ENCODE results near the gene CALML4.
A peak's percentile ranks its signal among the peaks of the same experiment; 100 is the strongest.
"Not testable (repeated sequence)": the region's sequence is repeated elsewhere in the genome, so short reads cannot be mapped to it uniquely, and the experiment has no call there.

CALML4 gene, protein sequence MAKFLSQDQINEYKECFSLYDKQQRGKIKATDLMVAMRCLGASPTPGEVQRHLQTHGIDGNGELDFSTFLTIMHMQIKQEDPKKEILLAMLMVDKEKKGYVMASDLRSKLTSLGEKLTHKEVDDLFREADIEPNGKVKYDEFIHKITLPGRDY

DNA sequence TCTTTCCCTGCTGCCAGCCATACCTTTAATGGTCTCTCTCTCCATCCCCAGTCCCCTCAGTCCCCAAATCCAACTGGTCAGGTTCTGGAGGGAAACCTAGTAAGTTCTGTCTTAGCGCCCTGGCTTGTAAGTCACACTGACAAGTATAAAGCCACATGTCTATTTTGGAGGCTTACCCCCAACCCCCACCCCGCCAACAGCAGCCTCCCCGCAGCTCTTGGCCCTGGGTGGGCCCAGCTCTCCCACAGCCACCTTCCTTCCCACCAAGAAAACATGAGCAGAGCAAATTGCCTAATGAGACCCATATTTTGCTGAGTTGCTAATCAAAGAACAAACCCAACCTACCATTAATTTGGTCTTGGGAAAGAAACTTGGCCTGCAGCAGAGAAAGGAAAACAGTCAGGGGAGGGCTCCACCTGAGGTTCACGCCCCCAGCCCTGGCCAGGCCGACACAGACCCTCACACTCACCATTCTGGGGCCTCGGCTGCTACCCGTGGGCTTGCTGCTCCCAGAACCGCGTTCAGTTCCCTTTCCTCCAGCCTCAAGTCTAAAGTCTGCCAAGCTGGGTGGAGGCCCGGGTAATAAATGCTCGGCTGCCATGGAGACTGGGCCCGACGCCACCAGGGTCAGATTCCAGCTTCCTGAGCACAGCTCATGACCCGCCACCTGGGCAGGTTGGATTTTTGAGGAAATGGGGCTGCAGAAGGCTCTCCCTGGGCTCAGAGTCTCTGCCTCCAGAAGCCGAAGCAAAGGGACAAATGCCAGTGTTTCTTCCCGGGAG lies at the start of gene CALML4:
Gene CALML4 (minus strand): TSS at position 557 of the 782 bp plus-strand sequence. CDS start 85 bp downstream, at position 472.
- no peak for DNase-seq

DNA sequence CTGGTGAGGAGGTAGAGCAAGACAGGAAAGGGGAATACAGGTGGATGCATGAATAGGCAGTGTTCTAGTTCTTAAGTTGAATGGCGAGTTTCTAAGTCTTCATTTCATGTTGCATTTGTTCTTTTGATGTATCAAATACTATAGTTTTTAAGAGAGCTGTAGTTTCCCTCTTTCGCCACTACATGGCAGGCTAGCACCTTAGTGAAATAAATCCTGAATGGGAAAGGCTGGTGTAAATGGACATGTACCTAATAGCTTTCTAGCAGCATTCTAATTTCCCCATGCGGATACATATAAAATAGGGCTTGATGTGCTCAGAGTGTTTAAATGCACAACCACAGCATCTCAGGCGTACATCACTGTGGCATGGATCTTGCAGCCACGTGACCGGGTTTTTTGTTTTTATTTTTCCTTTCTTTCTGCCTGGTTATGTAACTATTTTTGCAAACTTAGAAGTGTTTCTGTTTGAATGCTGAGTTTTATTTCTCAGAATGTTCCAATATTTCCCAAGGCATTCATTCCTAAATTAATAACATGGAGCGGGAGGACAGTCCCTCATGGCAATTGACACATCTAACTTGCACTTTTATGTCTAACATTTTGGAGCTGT lies 47.9 kb upstream of the CALML4 start:
- DNase-seq = peak; percentile 38 to 70

DNA sequence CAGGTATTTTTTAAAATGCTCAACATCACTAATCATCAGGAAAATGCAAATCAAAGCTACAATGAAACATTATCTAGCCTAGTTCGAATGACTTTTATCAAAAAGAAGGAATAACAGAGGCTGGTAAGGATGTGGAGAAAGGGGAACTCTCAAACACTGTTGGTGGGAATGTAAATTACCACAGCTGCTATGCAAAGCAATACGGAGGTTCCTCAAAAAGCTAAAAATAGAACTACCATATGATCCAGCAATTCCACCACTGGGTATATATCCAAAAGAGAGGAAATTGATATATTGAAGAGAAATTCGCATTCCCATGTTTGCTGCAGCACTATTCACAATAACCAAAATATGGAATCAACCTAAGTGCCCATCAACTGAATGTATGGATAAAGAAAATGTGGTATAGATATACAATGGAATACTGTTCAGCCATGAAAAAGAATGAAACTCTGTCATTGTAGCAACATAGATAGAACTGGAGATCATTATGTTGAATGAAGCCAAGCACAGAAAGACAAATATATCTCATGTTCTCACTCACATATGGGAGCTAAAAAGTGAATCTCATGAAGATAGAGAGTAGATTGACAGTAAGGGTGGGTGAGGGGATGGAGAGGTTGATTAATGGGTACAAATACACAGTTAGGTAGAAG lies 44.1 kb upstream of the CALML4 start:
- no peak for DNase-seq

DNA sequence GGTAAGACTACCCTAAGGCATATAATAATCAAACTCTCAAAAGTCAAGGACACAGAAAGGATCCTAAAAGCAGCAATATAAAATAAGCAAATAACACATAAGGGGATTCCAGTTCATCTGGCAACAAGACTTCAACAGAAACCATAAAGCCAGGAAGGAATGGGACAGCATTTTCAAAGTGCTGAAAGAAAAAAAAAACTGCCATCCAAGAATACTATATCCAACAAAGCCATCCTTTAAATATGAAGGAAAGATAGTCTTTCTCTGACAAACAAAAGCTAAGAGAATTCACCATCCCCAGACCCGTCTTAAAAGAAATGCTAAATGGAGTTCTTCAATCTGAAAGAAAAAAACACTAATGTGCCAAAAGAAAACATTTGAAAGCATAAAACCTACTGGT lies 39.1 kb upstream of the CALML4 start:
- DNase-seq = no peak

DNA sequence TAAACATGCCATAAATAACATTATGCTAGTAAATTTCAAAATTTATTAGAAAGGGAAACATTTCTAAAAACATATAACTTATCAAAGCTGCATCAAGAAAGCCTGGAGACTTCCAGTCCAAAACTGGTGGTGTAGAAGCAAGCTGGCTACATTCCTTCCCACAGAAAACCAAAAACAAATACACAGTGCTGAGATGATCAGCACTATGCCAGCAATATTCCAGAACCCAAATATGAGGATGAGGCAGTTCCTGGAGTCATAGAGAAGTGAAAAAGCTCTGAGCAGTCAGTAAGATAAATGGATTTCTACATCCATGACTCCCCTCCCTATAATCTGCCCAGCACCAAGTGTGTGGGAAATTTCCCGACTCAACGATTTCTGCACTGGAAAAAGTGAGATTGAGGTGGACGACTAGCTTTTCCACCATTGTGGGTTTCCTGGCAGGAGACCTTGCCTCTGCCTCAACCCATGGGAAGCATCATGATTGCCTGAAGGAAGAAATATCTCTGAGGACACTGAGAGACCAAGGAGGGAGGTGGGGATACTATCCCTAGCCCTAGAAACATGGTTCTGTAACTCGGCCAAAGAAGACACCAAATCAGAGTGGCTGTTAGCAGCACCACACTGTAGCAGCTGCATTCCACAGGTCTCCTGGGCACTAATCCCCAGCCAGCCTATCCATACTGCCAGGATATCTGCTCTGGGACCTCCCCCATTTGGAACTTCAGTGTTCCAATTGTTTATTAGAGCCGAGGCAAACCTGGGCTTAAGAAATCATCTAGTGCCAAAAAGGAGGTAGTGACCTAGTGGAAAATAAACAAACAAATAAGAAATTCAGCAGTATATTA lies 36.2 kb upstream of the CALML4 start:
- DNase-seq = no peak

DNA sequence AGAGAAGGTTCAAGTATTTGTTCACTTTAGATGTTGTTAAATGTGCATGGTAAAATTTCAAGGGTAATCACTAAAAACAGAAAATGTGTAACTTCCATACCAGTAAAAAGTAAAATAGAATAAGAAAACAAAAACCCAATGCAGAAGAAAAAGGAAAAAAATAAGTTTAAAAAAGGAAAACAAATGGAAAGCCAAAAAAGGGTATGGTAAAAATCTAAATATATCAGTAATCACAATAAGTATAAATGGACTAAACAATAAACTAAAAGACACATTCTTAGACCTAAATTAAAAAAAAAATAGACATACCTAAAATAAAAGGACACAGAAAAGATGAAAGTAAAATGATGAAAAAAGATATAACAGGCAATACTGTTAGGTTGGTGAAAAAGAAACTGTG lies 33.9 kb upstream of the CALML4 start:
- no peak for DNase-seq

DNA sequence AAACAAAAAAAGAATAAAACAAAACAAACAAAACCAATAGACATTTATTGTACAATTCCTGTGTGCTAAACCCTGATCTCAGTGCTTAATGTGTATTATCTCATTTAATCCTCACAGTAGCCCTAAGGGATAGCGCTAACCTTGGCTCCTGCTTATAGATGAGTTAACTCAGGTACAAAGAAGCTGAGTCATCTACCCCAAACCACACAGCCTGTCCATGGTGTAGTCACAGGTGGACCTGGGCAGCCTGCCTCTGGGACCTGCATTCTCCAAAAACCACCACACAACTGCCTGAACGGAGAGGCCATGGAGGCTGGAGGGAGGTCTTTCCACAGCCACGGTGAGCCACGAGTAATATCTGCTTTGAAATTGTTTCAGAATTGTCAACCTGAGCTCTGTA lies 29.9 kb upstream of the CALML4 start:
- DNase-seq = no peak

DNA sequence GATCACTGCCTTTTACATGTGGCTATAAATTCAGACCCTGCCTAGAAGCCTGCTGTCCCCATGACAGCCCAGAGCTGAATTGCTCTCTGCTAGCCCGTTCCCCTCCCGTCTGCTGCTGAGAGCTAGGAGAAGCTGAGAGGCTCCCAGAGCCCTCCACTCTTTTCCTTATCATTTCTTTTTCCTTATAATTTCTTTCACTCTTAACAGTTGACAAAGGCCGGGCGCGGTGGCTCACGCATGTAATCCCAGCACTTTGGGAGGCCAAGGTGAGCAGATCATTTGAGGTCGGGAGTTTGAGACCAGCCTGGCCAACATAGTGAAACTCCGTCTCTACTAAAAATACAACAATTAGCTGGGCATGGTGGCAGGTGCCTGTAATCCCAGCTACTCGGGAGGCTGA lies 29.4 kb upstream of the CALML4 start:
- DNase-seq = not testable (repeated sequence)

DNA sequence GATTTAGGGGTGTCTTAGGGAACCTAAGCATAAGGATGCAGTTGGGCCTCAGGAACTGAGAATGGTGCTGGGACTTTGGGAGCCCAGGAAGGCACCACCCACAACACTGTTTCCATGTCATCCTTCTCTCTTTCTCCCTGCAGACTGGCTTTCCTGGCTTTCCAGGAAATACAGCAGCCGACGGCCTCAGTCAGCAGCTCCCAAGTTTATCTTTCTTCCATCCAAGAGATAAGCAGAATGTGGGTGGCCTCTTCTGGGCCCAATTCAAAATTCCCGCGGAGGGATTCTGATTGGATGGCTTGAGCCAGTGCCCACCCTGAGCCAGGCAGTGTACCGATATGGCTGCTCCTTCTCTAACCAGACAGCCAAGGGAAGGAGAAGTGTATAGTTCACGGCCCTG lies 28.9 kb upstream of the CALML4 start:
- DNase-seq = no peak

DNA sequence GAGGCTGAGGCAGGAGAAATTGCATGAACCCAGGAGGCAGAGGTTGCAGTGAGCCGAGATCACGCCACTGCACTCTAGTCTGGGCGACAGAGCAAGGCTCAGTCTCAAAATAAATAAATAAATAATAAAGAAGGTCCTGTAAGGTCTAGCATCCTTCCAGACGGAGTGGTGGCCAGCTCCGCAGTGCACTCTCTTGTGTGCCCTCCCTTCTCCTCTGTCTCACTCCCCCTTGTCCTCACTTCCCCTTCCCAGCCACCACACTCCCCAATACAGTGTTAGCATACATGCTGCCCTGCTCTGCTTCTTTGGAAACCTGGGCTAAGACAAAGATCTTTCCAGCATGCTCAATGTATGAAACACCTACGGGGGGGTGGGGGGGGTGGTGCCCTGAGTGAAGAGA lies 27.8 kb upstream of the CALML4 start:
- no peak for DNase-seq

DNA sequence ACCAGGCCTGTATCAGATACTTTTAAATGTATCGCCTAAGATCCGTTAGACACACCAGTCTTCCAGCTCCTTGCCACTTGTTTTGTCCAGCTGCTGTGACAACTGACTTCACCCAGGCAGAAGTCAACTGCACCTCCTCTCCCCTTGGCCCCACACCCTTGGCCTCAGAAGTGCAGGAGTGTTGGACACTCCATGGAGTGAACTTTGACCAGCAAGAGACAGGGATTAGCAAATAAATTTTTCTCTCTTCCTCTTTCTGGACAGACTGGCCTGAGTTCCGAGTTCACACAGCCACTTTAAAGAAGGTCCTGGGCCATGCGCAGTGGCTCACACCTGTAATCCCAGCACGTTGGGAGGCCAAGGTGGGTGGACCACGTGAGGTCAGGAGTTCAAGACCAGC lies 27.3 kb upstream of the CALML4 start:
- no peak for DNase-seq

DNA sequence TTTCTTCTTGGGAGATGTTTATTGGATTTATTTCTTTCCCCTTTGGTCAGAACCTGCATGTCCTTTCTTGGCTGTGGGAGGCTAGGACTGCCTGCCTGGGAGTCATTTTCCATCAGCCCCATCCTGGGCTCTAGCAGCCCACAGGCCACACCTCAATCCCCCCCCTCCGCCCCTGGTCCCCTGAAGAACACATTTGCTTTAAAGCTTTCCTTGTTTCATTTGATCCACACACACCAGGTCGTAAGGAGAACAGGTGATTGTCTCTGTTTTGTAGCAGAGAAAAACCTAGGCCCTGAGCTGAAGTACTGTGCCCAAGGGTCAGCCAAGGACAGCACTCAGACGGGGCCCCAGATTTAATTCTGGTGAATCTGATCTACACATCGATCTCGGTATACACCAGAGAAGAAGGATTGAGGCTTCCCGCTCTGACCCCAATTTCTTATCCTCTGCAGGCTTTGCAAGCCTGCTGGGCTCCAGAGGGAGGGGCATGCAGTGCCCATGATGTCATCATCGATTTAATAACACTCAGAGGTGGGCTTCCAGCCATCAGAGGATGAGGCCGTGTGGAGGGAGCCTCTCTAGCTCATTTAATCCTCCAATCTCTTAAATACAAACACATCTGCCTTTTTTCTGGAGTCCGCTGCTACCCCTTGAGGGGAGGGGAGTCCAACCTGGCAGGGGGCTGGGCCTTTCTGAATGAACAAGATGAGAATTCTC lies 26.1 kb upstream of the CALML4 start:
- DNase-seq = no peak

DNA sequence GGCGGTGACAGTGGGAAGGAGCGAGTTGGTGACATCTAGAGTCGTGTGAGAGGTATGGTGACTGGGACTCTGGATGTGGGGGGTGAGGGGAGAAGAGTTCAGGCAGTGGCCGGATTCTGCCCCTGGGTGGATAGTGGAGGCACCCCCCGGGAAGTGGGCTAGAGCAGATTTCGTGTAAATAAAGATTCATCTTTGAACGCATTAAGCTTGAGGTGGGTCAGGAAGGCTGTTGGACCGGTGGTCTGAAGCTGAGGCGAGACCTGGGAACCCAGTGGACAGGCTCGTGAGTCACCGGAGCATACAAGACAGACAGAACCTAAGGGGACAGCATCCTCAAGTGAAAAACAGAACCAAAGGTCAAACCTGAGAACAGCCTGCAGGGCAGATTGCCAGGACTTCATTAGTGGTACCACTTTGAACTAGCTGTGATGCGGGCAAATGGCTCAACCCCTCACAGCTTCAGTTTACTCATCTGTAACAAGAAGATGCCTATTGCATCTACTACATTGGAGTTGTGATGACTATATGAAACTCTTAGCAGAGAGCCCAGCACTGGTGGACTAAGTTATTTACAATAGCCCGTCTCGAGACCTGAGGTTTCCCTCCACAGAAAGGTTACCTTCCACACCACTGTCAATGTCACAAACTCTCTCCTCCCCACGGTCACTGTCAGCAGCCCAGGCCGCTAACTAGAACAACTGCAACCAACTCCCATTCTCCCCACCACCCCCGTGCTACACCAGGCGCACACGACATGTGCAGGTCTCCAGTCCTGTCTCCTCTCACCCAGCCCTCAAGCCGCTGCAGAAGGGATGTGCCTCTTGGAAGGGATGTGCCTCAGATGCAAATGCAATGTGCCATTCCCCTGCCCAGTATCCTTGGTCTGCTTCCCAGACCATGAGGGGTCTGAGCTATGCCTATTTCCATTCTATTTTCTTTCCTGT lies 25.3 kb upstream of the CALML4 start:
- DNase-seq = no peak

DNA sequence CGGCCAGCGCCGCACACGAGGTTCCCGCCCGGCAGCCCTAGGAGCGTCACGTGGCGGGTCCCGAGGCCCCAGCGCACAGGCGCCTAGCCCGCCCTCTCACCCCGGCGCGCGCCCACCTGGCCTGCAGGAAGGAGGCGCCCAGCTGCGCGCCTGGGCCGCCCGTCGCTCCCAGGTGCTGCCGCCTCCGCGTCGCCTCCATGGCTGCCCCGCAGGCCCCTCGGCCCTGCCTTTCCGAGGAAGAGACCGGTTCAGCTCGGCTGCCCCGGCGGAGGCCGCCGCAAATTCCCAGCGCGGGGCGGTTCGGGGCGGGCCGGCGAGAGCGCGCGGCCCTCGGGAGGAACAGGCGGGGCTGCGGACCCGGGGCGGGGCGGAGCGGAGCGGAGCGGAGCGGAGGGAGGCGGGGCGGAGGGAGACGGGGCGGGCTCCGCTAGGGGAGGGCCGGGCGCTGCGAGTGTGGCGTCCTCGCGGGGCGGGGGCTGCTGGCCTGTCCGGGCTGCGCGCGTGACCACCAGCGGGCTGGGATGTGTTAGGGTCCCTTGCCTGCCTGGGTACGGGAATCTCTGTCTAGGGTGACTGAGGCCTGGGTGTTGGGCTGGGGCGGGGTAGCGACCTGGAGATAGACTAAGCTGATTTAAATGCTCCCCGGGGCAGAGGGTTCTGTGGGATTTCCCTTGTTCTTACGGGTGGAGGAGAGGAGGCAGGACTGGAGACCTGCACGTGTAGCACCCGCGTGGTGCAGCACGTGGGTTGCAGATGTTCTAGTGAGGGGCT lies 24.4 kb upstream of the CALML4 start, which contains the start of gene CLN6:
Gene CLN6 (minus strand): TSS at position 343 of the 771 bp plus-strand sequence. CDS start 144 bp downstream, at position 199.
- peak; percentile 81 to 82 for DNase-seq

DNA sequence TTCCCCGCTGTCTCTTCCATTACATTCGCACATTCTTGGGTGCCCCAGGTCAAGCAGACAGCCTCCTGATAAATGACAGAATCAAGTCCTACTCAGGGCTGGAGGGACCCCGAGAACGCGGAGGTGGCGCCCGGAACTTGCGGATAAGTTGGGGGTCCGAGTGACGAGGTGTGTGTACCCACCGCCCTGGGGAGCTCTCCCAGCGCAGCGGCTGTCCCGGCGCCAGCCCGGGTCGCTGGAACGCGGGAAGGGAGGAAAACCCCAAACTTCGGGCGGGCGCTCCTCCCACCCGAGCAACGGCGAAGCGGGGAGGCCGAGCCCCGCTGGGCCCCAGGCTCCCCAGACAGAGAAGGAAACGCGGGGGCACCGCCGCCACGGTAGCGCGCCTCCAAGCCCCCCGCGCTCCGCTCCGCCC lies 23.8 kb upstream of the CALML4 start:
- DNase-seq = no peak

DNA sequence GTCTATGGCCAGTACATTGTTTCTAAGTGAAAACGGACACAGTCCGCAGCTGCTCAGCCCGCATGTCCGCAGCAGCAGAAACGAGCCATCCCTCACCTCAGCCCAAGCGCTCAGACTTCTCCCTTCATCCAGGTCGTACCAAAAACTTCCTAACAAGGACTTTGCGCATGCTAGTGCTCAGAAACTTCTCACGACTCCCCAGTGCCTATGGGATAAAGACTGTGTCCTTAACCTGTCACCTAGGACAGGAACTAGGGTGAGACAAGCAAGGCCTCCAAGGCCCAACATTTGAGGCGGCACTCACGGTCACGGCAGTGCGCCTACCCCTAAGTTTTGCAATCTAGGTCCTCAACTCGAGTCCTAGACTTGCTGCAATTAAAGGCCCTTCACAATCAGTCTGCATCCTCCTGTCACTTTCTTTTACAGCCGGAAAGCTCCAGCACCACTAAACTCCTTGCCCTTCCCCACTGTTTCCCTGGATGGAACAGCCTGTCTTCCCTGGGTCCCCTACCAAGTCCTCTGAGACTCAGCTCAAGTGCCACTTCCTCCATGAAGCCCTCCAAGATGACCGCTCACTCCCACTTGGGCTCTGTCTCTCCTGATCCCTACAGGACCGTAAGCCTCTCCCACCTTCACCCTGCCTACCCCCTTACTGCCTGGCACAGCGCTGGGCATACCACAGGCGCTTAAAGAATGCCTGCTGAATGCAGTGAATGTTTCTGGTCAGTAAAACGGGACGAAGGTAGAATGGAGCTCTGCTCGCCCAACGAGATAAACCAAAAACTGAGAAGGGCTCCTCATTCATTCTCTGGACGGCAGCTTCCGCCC lies 23.2 kb upstream of the CALML4 start:
- no peak for DNase-seq

DNA sequence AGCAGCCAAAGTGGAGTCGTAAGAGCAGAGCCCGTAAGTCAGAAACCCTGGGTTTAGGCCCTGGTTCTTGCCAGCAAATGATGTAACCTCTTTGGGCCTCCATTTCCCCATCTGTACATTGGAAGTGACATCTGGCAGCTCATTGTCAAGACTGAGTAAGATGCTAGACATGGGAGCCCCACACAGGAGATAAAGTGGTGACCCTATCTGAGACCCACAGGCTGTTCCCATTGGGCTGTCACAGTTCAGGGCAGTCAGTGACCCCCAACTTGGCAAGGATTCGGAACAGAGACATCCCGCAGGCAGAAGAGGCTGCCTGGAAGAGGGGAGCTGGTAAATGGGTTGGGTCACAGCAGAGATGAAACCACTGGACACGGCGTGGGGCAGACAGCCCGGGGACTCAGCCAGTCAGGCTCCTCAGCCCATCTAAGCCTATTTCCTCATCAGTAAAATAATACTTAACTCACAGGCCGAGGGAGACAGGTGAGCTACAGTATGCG lies 22.6 kb upstream of the CALML4 start:
- no peak for DNase-seq

DNA sequence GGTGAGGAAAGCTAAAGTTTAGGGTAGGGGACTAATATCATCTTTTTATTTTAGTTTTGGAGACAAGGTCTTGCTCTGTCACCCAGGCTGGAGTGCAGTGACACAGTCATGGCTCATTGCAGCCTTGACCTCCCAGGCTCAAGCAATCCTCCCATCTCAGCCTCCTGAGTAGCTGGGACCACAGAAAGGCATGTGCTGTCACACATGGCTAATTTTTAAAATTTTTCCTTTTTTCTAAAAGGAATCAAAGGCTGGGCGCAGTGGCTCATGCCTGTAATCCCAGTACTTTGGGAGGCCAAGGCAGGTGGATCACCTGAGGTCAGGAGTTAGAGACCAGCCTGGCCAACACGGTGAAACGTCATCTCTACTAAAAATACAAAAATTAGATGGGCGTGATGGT lies 20.3 kb upstream of the CALML4 start:
- not testable (repeated sequence) for DNase-seq
